NCI-H1417 (cell line): Measurements from ENCODE around the gene ZBTB7C.

Source experiments
- DNase-seq, 3 experiments: peaks; one replicate each; lab custom pipeline; 2025; lab: John Stamatoyannopoulos, UW

ZBTB7C gene

DNA sequence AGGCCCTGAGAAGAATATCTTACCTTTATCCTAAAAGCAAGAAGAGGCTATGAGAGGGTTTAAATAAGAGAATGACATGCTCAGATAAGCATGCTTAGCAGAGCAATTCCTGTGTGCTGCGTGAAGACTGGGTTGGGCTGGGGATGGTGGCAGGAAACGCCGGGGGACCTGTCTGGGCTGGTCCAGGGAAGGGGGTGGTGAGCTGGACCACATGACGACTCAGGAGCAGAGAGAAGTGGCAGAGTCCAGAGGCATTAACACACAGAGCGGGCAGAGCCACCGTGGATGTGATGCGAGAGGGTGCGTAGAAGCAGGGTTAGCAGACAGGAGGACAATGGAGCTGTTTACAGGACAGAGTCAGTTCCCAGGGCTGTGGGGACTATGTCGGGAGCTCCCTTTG is 84.5 kb downstream of the ZBTB7C start:
- peak in 2 of 3 experiments; percentile 7 to 45 for DNase-seq

DNA sequence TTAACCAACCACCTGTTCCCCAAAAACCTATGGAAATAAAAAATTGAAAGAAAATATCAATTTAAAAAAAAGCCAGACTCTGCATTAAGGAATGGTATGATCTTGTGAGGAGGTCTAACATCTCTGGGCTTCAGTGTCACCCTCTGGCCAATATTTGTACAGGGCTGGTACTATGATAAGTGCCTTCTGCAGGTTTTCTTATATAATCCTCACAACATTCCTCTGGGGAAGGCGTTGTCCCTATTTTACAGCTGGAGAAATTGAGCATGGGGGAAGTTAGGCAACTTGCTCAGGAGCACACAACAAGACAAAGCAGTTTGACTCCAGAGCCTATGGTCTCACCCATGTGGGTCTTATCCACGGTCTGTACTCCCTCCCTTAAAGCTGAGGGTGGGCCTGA is 86.0 kb downstream of the ZBTB7C start:
- DNase-seq, result no peak

DNA sequence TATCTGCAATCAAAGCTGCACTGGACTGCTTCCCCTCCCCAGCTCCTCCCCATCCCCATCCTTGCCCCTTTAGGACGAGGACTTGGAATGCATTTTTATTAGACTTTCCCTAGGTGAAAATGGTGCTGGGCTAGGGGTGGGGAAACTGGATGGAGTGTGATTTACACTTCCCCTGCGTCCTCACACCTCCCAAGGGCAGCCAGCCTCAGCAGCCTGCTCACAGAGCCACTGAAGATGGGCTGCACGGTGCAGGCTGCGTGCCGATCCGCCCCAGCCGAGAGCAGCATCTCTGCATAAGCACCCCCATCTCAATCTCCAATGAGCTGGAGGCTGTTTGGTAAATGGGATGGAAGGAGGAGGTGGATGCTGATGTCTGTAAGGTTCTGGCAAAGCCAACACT is 87.6 kb downstream of the ZBTB7C start:
- no peak for DNase-seq

DNA sequence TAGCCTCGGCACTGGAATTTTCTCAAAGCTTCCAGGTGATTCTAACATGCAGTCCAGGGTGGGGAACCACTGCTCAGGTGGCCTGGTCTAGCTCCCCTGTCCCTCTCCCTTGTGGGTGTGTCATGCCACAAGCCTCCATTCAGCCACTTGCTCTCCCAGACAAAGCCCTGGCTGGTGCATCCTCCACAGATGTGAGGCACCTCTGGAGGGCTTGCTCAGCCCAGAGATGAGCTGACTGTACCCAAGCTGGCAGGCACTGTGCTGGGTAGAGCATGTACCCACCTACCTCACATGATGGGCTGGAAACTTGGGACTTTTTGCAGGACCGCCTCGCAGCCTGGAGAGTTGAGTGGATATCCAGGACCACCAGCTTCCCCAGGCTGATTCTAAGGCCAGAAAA is 88.1 kb downstream of the ZBTB7C start:
- DNase-seq, result no peak

DNA sequence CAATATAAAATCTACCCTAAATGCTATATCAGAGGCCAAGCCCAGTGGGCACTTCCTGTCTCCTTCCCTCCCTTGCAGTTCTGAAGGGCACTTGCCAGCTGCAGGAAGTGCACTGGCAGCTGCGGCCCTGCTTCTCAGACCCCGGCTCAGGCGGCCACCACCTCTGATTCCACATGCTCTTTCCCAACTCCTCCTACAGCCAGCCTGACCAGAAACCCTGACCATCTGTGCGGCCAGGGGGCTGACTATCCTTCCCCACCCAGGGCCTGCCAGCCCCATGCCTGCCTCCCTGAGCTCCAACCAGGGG is 88.6 kb downstream of the ZBTB7C start:
- DNase-seq, result peak in 1 of 3 experiments; percentile 19

DNA sequence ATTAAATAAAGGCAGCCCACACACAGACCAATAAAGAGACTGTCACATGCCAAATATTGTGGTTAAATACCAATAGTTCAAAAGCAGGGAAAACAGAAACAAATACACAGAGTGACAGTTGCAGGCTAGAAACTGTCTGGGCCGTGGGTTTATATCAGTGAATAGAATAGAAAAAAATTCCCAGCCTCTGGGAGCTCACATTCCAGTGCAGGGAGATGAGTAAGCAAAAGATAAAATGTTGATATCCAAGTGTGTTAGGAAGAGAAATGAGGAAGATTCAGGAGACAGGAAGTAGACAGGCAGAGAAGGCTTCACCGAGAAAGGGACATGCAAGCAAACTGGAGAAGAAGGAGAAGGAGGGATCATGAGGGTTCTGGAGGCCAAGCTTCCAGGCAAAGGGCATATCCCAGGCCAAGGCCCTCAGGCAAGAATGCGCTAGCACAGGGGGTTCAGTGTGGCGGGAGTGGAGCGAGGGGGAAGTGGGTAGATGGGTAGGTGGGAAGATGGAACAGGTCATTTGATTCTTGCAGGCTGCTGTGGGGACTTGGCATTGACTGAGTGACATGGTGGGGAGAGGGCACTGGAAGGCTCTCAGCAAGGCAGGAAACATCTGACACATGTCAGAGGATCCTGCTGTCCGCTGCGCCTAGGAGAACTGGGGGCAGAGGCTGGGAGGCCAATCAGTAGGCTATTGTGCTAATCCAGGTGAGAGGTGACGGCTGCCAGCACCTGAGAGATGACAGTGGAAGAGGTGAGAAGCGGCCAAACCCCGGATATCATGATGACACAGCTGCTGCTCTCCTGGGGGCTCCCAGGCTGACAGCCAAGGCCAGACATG is 89.2 kb downstream of the ZBTB7C start:
- peak in 2 of 3 experiments; percentile 82 to 95 for DNase-seq

DNA sequence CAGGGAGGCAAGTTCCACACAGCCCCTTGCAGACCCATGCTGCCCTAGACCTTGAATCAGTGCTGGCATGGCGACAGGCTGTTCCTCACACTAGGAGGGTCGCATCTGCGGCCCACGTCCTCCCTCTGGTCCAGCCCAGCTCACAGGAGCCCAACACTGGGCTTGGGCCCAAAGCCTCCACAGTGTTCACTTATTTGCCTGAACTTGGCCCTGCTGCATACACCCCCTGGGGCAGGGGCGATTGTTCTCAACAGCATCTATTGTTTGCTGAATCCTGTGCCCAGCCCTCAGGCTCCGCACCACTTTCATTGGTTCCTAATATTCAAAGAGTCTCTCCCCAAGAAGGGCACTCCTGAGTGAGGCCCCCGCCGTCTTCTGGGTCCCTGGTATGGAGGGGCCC is 90.7 kb downstream of the ZBTB7C start:
- peak in 2 of 3 experiments; percentile 51 to 72 for DNase-seq

DNA sequence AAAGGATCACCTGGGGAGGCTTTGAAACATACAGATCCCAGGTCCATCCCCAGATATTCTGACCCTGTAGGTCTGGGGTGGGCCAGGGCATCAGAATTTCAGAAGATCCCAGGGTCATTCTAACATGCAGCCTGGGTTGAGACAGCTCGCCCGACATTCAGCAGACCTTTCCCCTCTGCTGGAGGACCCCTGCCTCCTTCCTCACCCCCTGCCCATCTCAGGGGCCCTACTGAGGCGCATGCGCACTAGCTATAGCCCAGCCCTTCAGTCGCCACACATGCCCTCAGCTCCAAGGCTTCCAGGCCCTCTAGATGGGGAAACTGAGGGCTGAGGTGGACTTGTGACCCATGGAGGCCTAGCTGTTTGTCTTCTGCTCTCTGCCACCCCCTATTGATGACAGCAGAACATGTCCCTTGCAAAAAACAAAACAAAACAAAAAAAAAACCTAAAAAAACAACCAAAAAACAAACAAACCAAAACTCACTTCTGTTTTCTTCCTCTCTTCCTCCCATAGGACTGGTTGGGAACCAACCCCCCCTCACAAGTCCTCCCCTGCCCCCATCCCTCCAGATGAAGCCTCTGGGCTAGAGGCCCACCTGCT is 91.3 kb downstream of the ZBTB7C start:
- no peak for DNase-seq

DNA sequence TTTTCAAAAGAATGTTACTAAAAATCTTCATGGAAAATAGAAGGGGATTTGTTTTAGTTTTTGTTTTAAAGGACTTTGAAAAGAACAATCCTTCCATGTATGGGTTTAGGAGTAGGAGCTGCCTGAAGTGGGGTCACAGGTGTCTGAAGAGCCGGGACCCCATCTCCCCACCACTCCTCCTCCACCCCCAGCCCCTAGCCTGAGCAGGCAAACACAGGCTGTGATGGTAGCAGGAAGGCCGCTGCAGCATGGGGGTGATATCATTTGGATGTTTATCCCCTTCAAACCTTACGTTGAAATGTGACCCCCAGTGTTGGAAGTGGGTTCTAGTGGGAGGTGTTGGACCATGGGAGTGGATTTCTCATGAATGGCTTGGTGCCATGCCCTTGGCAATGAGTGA is 93.0 kb downstream of the ZBTB7C start:
- no peak for DNase-seq

DNA sequence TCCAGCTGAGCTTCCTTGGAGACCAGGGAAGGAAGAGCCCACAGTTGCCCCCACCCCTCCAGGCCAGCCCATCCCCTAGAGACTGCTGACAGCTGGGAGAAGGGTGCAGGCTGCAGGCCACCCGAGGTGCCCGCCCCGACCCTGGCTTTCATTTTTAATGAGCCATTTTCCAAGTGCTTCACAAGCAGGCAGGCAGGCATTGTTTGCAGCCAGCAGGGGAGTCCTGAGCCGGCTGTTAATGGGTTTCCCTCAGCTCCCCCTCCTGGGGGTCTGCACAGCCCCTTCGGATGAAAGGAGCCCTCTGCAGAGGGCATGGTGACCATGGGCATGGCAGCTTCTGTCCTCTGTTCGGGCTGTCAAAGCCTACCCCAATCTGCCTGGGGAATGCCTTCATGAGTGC is 94.5 kb downstream of the ZBTB7C start:
- DNase-seq, result peak; percentile 50 to 94 (median 84)

DNA sequence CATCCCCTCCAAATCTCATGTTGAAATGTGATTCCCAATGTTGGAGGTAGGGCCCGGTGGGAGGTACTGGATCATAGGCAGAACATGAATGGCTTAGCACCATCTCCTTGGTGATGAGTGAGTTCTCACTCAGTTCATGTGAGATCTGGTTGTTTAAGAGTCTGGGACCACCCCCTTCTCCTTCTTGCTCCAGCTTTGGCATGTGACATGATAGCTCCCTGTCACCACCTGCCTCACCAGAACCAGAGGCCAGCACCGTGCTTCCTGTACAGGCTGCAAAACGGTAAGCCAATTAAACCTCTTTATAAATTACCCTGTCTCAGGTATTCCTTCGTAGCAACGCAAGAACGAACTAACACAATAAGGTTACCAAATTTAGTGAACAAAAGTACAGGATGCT is 95.4 kb downstream of the ZBTB7C start:
- DNase-seq, result peak in 2 of 3 experiments; percentile 35 to 53

DNA sequence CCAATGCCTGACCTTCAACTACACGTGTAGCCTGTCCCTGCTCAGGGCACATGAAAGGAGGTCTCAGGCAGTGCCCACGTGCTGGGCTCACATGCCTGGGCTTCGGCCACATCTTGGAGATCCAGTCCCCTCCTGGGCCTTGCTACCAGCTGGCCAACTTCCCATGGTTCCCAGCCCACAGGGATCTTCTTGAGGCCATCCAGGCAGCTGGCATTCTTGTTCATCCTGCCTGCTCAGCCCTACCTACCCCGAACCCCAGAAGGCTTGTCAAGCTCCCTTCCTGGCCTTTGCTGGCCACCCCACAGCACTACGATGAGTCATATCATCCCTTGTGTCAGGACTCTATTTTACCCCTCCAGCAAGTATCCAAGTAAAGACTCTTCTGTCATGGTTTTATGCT is 97.1 kb downstream of the ZBTB7C start:
- DNase-seq, result no peak

DNA sequence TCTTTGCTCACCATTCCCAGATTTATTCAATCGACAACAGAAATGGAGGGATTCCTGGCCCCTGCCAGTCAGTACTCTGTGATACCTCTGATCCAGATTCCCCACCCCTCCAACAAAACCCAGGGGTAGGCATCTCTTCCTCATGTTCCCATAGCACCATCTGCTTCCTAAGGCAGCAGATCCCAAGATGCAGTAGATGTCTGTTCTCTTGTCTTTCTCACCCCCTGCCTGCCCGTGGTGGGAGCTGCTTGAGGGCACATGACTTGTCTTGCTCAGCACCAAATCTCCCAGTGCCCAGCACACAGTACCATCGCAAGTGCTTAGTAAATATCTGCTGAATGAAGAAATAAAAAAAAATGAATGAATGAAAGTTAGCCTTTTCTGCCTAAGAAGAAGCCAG is 98.2 kb downstream of the ZBTB7C start:
- DNase-seq, result no peak

DNA sequence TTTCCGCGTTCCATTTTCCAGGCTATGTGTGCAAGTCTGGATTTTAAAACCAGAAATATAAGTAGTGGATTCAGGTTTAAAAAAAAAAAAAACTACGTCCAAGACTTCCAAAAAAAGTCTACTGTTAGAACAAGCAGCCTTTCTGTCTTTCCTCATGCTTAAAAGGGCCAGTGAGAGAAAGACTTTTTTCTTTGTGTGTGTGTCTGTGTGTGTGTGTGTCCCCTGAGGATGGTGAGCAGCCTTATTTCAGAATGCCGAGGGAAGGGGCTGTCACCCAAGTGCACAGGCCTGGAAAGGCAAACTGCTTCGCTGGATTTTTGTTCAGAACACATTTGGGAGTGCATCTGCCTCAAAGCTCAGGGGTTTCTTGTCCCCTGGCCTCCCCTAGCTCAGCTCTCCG is 98.8 kb downstream of the ZBTB7C start:
- no peak for DNase-seq

DNA sequence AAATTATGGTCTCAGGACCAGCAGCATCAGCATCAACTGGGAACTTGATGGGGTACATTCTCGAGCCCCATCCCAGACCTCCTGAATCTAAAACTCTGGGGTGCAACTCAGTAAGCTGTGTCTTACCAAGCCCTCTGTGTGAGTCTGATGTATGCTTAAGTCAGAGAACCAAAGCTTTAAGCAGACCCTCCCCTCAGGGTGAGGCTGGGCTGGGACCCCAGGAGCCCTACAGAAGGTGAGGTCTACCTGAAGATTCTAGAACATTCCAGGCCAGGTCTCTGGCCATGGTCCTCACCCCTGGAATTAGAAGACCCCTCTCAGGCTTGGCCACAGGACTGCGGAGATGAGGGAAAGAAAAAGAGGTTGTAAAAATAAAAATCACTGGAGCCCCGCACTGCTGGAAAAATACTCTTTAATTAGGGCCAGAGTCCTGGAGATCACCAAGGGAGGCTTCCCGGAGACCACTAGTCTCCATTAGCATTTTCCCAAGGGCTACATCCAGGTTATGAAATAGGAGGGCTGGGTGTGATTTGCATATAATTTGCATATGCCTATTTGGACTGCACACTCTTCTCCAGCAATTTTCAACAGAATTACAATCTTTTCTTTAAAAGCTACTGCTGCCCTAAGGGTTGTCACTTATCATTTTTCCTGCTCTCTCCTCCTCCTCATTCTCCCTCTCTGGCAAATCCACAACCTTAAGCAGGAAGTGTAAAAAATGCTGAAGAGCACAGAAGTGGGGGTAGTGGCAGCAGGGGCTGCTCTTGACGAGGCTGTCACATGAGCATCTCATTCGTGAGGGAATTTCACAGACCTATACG is 100.2 kb downstream of the ZBTB7C start:
- DNase-seq, result no peak

DNA sequence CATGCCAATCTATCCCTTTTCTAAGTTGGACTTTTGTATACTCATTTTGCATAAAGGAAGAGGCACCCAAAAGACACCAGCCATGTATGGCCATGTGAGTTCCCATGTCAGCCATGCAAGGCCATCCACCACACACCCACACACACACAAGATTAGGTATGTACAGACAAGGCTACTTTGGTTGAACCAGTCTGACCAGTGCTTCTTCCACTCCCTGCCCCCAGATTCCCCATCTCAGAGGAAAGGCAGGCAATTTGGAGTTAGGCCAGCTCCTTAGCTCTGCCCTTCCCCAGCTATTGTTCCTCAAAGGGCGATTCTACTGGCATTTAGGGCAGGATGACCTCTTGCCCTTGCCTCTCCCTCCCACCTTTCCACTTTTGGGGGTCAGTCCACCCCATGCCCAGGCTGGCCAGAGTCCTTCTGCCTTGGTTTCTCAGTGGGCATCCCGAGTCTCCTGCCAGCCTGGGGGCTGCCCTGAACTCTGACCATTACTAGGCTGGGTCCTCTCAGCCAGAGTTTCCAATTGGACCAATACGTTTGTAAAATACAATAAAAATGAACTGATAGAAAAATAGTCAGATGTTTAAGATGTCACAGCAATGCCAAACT is 101.1 kb downstream of the ZBTB7C start:
- no peak for DNase-seq

DNA sequence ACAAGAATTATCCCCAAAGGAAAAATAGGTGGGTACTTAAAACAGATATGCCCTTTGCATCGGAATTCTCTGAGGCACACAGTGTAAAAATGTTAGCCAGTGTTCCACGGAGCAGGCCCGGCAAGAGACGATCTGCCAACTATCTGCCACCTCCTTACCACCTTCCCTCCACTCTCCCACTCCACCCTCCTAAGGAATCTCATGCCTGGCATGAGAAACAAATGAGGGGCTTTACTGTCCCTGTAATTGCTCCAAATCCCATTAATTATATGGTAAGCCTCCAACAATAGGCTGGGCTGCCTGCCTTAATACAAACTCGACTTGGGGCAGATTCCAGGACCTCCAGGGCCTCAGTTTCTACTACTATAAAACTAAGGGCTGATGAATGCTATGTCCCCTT is 102.3 kb downstream of the ZBTB7C start:
- no peak for DNase-seq

DNA sequence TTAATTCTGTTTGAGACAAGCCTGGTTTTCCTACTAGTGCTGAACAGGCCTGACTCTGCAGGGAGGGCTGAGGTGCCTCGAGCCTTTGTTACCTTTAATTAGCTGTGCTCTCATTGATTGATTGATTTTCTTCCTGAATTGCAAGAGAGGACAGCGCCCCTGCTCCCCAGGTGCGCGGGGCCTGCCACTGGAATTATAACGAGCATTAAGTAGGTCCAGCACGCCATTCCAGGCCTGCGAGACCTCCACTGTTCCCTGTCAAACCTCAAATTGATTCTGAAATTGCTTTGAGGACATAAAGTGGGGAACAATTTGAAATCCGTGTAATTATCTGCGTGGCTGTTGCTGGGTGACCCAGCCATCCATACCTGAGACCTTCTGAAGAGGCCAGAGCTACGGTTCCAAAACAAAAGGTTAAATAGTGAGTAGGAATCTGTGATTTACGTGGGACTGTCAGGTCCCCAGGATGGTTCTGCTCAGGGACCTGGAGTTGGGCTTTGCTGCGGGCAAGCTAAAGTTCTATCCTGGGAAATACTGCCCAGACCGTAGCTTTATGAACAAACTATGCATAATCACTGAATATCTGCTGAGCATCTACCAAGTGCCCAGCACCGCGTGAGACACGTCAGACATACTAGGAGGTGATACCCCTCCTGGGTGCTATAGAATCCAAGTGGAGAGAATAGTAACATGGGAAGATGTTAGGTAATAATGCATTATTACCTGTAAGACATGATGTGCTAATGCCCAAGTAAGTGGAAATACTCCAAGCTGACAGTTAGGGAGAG is 104.1 kb downstream of the ZBTB7C start:
- DNase-seq, result peak in 2 of 3 experiments; percentile 77 to 94

DNA sequence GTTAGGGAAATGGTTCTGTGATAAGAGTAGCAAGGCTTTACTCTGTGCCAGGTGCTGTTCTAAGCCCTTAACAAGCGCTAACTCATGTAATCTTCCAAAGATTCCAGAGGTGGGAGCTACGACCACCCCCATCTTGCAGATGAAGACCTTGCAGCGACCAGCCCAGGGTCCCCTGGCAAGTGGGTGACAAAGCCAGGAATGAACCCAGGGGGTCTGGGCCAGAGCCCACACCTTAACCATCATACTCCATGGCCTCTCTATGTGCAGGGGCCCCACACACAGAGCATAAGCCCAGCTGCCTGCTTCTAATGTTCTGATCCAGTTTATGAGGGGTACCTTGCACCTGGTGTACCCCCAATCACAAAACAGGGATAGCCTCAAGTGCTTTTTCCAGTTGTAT is 105.3 kb downstream of the ZBTB7C start:
- no peak for DNase-seq

DNA sequence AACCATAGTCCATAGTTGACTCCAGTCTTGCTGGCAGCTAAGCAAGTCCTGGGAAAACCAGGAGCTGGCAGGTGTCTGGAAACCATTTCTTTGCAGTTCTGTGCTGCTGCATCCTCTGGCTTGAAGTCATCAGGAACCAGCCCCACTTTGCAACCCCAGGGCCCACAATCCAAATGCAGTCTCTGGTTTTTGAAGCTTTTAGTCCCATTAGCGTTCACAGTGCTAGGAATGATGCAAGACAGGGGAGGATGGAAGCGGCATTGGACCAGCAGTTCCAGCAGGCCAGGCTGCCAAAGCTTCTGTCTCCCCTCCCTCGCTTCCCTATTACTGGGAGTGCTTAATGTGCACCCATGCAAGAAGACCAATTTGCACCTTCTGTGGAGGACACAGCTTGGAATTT is 106.4 kb downstream of the ZBTB7C start:
- DNase-seq, result no peak

DNA sequence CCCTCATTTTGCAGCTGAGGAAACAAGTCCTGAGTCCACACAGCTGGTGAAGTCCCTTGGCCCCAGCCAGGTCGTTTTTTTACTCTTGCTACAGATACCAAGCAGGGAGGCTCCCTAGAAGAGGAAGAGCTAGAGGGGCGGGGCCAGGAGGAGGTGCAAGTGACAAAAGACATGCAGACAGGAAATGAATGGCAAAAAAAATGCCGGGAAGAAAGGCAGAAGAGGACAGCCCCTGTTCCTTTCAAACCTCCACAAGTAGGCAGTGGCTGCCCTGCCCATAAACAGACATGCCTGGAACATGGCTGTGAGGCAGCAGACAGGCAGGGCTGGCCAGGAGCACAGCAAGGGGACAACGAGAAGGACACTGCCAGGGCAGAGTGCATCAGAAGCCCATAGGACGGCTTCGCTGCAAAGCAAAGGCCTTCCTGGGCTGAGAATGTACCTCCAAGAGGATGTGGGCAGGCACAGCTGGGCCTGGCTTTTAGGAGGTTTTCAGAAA is 108.7 kb downstream of the ZBTB7C start:
- peak; percentile 18 to 60 (median 56) for DNase-seq
